HEK293 (cell line): ENCODE measurements around the gene CLMN.

Experiments
- EGR2 ChIP-seq: fragments of 450-650 bp; formaldehyde crosslinking; IDR thresholded peaks from 2 replicates; pipeline ENCODE4 v1.5.1; 2016; ENCODE audit warnings: low read depth, missing biosample characterization, missing genetic modification characterization
- GLIS2 ChIP-seq: fragments of 450-650 bp; formaldehyde crosslinking; IDR thresholded peaks from 2 replicates; pipeline ENCODE4 v1.5.1; 2016; ENCODE audit warnings: missing biosample characterization, missing genetic modification characterization
- INSM2 ChIP-seq: fragments of 450-650 bp; formaldehyde crosslinking; IDR thresholded peaks from 2 replicates; pipeline ENCODE4 v1.5.1; 2016; ENCODE audit warnings: missing biosample characterization, missing genetic modification characterization
- KLF16 ChIP-seq: fragments of 450-650 bp; formaldehyde crosslinking; IDR thresholded peaks from 2 replicates; pipeline ENCODE4 v1.5.1; 2017; ENCODE audit warnings: missing biosample characterization, missing genetic modification characterization
- PBX3 ChIP-seq: sonication (generic); formaldehyde crosslinking; IDR thresholded peaks from 2 replicates; pipeline ENCODE4 v1.8.1; 2022; ENCODE audit warnings: mild to moderate bottlenecking, moderate library complexity, missing genetic modification reagents
- PRDM1 ChIP-seq: fragments of 450-650 bp; formaldehyde crosslinking; IDR thresholded peaks from 2 replicates; pipeline ENCODE4; 2016; ENCODE audit warnings: missing biosample characterization, missing genetic modification characterization
- SP2 ChIP-seq: fragments of 450-650 bp; formaldehyde crosslinking; IDR thresholded peaks from 2 replicates; pipeline ENCODE4 v1.5.1; 2016; ENCODE audit warnings: missing biosample characterization, missing genetic modification characterization
- SP7 ChIP-seq: fragments of 450-650 bp; formaldehyde crosslinking; IDR thresholded peaks from 2 replicates; pipeline ENCODE4 v1.5.1; 2016; ENCODE audit warnings: missing biosample characterization, missing genetic modification characterization
- TRIM28 ChIP-seq: IDR thresholded peaks from 2 replicates; pipeline ENCODE4 v1.6.1; 2011; ENCODE audit warnings: low read length, control low read depth, borderline replicate concordance
- ZBTB1 ChIP-seq: fragments of 450-650 bp; formaldehyde crosslinking; IDR thresholded peaks from 2 replicates; pipeline ENCODE4 v1.5.1; 2016; ENCODE audit warnings: missing biosample characterization, missing genetic modification characterization
- ZBTB17 ChIP-seq: fragments of 450-650 bp; formaldehyde crosslinking; IDR thresholded peaks from 2 replicates; pipeline ENCODE4 v1.5.1; 2016; ENCODE audit warnings: missing biosample characterization, missing genetic modification characterization
- ZFP69B ChIP-seq: fragments of 450-650 bp; formaldehyde crosslinking; IDR thresholded peaks from 2 replicates; pipeline ENCODE4 v1.5.1; 2016; ENCODE audit warnings: missing biosample characterization, missing genetic modification characterization
- ZNF157 ChIP-seq: fragments of 450-650 bp; formaldehyde crosslinking; IDR thresholded peaks from 2 replicates; pipeline ENCODE4 v1.5.1; 2016; ENCODE audit warnings: missing biosample characterization, missing genetic modification characterization
- ZNF174 ChIP-seq: fragments of 450-650 bp; formaldehyde crosslinking; IDR thresholded peaks from 2 replicates; pipeline ENCODE4 v1.5.0; 2017; ENCODE audit warnings: missing biosample characterization, mild to moderate bottlenecking, missing genetic modification characterization
- ZNF175 ChIP-seq: fragments of 450-650 bp; formaldehyde crosslinking; IDR thresholded peaks from 2 replicates; pipeline ENCODE4 v1.5.1; 2016; ENCODE audit warnings: missing biosample characterization, missing genetic modification characterization
- ZNF211 ChIP-seq: fragments of 450-650 bp; formaldehyde crosslinking; IDR thresholded peaks from 2 replicates; pipeline ENCODE4 v1.5.1; 2016; ENCODE audit warnings: low read depth, missing biosample characterization, missing genetic modification characterization
- ZNF292 ChIP-seq: fragments of 450-650 bp; formaldehyde crosslinking; IDR thresholded peaks from 2 replicates; pipeline ENCODE4 v1.5.1; 2016; ENCODE audit warnings: low read depth, missing biosample characterization, missing genetic modification characterization, borderline replicate concordance
- ZNF433 ChIP-seq: fragments of 450-650 bp; formaldehyde crosslinking; IDR thresholded peaks from 2 replicates; pipeline ENCODE4 v1.5.1; 2016; ENCODE audit warnings: missing biosample characterization, missing genetic modification characterization, low read depth
- ZNF521 ChIP-seq: fragments of 450-650 bp; formaldehyde crosslinking; IDR thresholded peaks from 2 replicates; pipeline ENCODE4 v1.5.1; 2017; ENCODE audit warnings: missing biosample characterization, mild to moderate bottlenecking, missing genetic modification characterization
- ZNF548 ChIP-seq: fragments of 450-650 bp; formaldehyde crosslinking; IDR thresholded peaks from 2 replicates; pipeline ENCODE4 v1.5.1; 2016; ENCODE audit warnings: missing biosample characterization, missing genetic modification characterization
- ZNF549 ChIP-seq: fragments of 450-650 bp; IDR thresholded peaks from 2 replicates; pipeline ENCODE4 v1.5.1; 2018; ENCODE audit warnings: missing biosample characterization, missing genetic modification characterization, mild to moderate bottlenecking, inconsistent platforms, moderate library complexity
- ZNF561 ChIP-seq: fragments of 450-650 bp; IDR thresholded peaks from 2 replicates; pipeline ENCODE4 v1.5.1; 2018; ENCODE audit warnings: missing biosample characterization, missing genetic modification characterization, borderline replicate concordance
- ZNF596 ChIP-seq: fragments of 450-650 bp; IDR thresholded peaks from 2 replicates; pipeline ENCODE4 v1.5.0; 2018; ENCODE audit warnings: missing biosample characterization, mild to moderate bottlenecking, missing genetic modification characterization, moderate library complexity
- ZNF629 ChIP-seq: fragments of 450-650 bp; formaldehyde crosslinking; IDR thresholded peaks from 2 replicates; pipeline ENCODE4 v1.5.1; 2017; ENCODE audit warnings: missing biosample characterization, missing genetic modification characterization
- ZNF664 ChIP-seq: fragments of 450-650 bp; formaldehyde crosslinking; IDR thresholded peaks from 2 replicates; pipeline ENCODE4 v1.5.1; 2016; ENCODE audit warnings: missing biosample characterization, missing genetic modification characterization
- ZNF670 ChIP-seq: fragments of 450-650 bp; formaldehyde crosslinking; IDR thresholded peaks from 2 replicates; pipeline ENCODE4 v1.5.1; 2016; ENCODE audit warnings: missing biosample characterization, missing genetic modification characterization, low read depth
- ZNF677 ChIP-seq: fragments of 450-650 bp; IDR thresholded peaks from 2 replicates; pipeline ENCODE4 v1.5.0; 2018; ENCODE audit warnings: missing biosample characterization, mild to moderate bottlenecking, missing genetic modification characterization, moderate library complexity
- ZNF791 ChIP-seq: fragments of 450-650 bp; formaldehyde crosslinking; IDR thresholded peaks from 2 replicates; pipeline ENCODE4 v1.5.1; 2016; ENCODE audit warnings: missing biosample characterization, missing genetic modification characterization
- ZNF792 ChIP-seq: fragments of 450-650 bp; formaldehyde crosslinking; IDR thresholded peaks from 2 replicates; pipeline ENCODE4 v1.5.1; 2016; ENCODE audit warnings: missing biosample characterization, missing genetic modification characterization
- ZNF830 ChIP-seq: fragments of 450-650 bp; IDR thresholded peaks from 2 replicates; pipeline ENCODE4 v1.5.0; 2018; ENCODE audit warnings: missing biosample characterization, missing genetic modification characterization, low read depth, mild to moderate bottlenecking, moderate library complexity
- ZNF837 ChIP-seq: fragments of 450-650 bp; formaldehyde crosslinking; IDR thresholded peaks from 2 replicates; pipeline ENCODE4 v1.5.1; 2016; ENCODE audit warnings: missing biosample characterization, missing genetic modification characterization
- ZNF843 ChIP-seq: fragments of 450-650 bp; formaldehyde crosslinking; IDR thresholded peaks from 2 replicates; pipeline ENCODE4 v1.5.1; 2016; ENCODE audit warnings: missing biosample characterization, missing genetic modification characterization
- ZXDB ChIP-seq: fragments of 450-650 bp; formaldehyde crosslinking; IDR thresholded peaks from 2 replicates; pipeline ENCODE4 v1.5.1; 2016; ENCODE audit warnings: missing biosample characterization, missing genetic modification characterization
- TF ChIP-seq, protein P1 (sequence below): fragments of 450-650 bp; formaldehyde crosslinking; IDR thresholded peaks from 2 replicates; pipeline ENCODE4; 2016; ENCODE audit warnings: missing biosample characterization, missing genetic modification characterization
- TF ChIP-seq, protein P2 (sequence below): fragments of 450-650 bp; formaldehyde crosslinking; IDR thresholded peaks from 2 replicates; pipeline ENCODE4 v1.5.1; 2016; ENCODE audit warnings: missing biosample characterization, missing genetic modification characterization
- TF ChIP-seq, protein P3 (sequence below): fragments of 450-650 bp; formaldehyde crosslinking; IDR thresholded peaks from 2 replicates; pipeline ENCODE4 v1.5.1; 2016; ENCODE audit warnings: missing biosample characterization, missing genetic modification characterization, borderline replicate concordance

CLMN gene

GRCh38 chr14:95291859-95292542 is 27.7 kb downstream of the CLMN start (continued):
- TF ChIP-seq SP7 = peak; percentile 69
- TF ChIP-seq ZNF596 (tag by site-specific recombination) = peak; percentile 68
- TF ChIP-seq ZXDB (tag by site-specific recombination) = no peak; the same call in 1 of the 2 replicates
- no peak for TF ChIP-seq ZNF292 (tag by site-specific recombination)
- TF ChIP-seq ZFP69B (tag by site-specific recombination) = 0 out of 2 replicates have a peak, but pooled peaks have one; percentile 47
- peak; percentile 94 for TF ChIP-seq ZNF174 (tag by site-specific recombination)
- TF ChIP-seq ZBTB1 = no peak
- no peak for TF ChIP-seq ZNF837 (tag by site-specific recombination)
- TF ChIP-seq ZNF548 (tag by site-specific recombination) = no peak
- TF ChIP-seq EGR2 (tag by site-specific recombination) = no peak
- no peak for TF ChIP-seq GLIS2 (tag by site-specific recombination)
- no peak for TF ChIP-seq ZNF211 (tag by site-specific recombination)
- no peak for TF ChIP-seq ZNF791 (tag by site-specific recombination)
- TF ChIP-seq INSM2 (tag by site-specific recombination) = peak; percentile 34; the same call in 1 of the 2 replicates
- TF ChIP-seq, protein P1, sequence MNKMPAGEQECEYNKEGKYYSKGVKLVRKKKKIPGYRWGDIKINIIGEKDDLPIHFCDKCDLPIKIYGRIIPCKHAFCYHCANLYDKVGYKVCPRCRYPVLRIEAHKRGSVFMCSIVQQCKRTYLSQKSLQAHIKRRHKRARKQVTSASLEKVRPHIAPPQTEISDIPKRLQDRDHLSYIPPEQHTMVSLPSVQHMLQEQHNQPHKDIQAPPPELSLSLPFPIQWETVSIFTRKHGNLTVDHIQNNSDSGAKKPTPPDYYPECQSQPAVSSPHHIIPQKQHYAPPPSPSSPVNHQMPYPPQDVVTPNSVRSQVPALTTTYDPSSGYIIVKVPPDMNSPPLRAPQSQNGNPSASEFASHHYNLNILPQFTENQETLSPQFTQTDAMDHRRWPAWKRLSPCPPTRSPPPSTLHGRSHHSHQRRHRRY (tag by site-specific recombination) = no peak
- peak; percentile 97 for TF ChIP-seq ZNF561 (tag by site-specific recombination)
- no peak for TF ChIP-seq ZNF670 (tag by site-specific recombination)
- no peak for TF ChIP-seq TRIM28
- peak; percentile 82 for TF ChIP-seq ZNF549 (tag by site-specific recombination)
- no peak for TF ChIP-seq ZNF433 (tag by site-specific recombination)
- TF ChIP-seq ZBTB17 (tag by site-specific recombination) = no peak; the same call in 1 of the 2 replicates
- TF ChIP-seq, protein P2, sequence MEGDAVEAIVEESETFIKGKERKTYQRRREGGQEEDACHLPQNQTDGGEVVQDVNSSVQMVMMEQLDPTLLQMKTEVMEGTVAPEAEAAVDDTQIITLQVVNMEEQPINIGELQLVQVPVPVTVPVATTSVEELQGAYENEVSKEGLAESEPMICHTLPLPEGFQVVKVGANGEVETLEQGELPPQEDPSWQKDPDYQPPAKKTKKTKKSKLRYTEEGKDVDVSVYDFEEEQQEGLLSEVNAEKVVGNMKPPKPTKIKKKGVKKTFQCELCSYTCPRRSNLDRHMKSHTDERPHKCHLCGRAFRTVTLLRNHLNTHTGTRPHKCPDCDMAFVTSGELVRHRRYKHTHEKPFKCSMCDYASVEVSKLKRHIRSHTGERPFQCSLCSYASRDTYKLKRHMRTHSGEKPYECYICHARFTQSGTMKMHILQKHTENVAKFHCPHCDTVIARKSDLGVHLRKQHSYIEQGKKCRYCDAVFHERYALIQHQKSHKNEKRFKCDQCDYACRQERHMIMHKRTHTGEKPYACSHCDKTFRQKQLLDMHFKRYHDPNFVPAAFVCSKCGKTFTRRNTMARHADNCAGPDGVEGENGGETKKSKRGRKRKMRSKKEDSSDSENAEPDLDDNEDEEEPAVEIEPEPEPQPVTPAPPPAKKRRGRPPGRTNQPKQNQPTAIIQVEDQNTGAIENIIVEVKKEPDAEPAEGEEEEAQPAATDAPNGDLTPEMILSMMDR (tag by site-specific recombination) = no peak
- no peak for TF ChIP-seq SP2
- TF ChIP-seq PBX3 (CRISPR knock-in tag) = no peak
- no peak for TF ChIP-seq PRDM1 (tag by site-specific recombination)
- no peak for TF ChIP-seq ZNF843 (tag by site-specific recombination)
- TF ChIP-seq, protein P3, sequence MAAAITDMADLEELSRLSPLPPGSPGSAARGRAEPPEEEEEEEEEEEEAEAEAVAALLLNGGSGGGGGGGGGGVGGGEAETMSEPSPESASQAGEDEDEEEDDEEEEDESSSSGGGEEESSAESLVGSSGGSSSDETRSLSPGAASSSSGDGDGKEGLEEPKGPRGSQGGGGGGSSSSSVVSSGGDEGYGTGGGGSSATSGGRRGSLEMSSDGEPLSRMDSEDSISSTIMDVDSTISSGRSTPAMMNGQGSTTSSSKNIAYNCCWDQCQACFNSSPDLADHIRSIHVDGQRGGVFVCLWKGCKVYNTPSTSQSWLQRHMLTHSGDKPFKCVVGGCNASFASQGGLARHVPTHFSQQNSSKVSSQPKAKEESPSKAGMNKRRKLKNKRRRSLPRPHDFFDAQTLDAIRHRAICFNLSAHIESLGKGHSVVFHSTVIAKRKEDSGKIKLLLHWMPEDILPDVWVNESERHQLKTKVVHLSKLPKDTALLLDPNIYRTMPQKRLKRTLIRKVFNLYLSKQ (tag by site-specific recombination) = no peak
- TF ChIP-seq ZNF664 = peak; percentile 73
- TF ChIP-seq ZNF521 (tag by site-specific recombination) = no peak
- TF ChIP-seq ZNF830 (tag by site-specific recombination) = peak; percentile 80
- TF ChIP-seq ZNF792 (tag by site-specific recombination) = no peak
- peak; percentile 83 for TF ChIP-seq ZNF677 (tag by site-specific recombination)
- TF ChIP-seq KLF16 = no peak
- peak; percentile 68; the same call in 1 of the 2 replicates for TF ChIP-seq ZNF629 (tag by site-specific recombination)
- TF ChIP-seq ZNF175 = no peak
- no peak for TF ChIP-seq ZNF157
